Measurements from ENCODE around the gene MOB3C.
A peak's percentile ranks its signal among the peaks of the same experiment; 100 is the strongest.
"Not testable (repeated sequence)": the region's sequence is repeated elsewhere in the genome, so short reads cannot be mapped to it uniquely, and the experiment has no call there.

MOB3C gene

DNA sequence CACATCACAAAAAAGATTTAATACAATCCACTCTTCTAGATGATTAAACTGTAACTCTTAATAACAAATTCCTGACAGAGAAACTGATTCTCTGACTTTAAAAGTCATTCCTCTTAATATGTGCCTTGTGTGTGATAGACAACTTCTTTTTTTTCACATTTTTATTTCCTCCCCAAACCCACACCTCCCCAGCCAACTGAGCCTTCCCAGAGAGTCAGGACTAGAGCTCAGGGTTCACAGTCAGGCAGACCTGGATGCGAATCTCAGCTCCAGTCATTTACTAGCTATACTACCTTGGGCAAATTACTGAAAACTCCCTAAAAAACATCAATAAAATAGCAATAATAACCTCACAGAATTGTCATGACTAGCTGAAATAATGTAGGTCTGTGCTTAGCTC is 37.4 kb upstream of the MOB3C start:
- no peak for DNase-seq (ENCODE audit: low read depth)
- no peak overlapping the region for H3K4me3 ChIP-seq (ENCODE audit: low read depth, low read length)
- TF ChIP-seq, protein P1, sequence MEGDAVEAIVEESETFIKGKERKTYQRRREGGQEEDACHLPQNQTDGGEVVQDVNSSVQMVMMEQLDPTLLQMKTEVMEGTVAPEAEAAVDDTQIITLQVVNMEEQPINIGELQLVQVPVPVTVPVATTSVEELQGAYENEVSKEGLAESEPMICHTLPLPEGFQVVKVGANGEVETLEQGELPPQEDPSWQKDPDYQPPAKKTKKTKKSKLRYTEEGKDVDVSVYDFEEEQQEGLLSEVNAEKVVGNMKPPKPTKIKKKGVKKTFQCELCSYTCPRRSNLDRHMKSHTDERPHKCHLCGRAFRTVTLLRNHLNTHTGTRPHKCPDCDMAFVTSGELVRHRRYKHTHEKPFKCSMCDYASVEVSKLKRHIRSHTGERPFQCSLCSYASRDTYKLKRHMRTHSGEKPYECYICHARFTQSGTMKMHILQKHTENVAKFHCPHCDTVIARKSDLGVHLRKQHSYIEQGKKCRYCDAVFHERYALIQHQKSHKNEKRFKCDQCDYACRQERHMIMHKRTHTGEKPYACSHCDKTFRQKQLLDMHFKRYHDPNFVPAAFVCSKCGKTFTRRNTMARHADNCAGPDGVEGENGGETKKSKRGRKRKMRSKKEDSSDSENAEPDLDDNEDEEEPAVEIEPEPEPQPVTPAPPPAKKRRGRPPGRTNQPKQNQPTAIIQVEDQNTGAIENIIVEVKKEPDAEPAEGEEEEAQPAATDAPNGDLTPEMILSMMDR (IDR thresholded peaks at IDR 0.05; ENCODE audit: control insufficient read depth, extremely low read depth, insufficient read depth): no peak

DNA sequence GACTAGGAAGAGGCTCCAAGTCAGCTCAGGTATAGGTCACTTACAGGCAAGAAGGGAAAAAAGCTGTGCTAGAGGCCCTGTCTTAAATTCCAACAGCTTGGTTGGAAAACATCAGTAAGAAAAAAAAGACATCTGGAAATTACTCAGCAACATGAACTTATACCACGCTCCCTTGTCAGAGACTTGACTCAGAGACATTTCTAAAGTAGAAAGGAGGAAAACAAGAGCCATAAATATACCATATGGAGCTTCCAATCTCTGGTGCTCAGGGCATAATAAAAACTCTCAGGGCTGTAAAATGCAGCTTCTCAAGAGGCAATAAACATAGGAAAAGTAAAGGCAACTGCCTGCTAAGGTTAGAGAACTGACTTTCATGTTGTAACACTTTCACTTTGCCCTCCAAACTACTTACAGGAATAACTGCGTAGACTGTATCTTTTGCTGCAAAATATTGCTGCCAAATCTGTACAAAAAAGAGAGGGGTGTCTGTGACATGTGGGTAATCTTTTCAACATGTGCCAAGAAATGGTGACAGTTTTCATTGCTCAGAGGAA is 36.9 kb upstream of the MOB3C start:
- TF ChIP-seq, protein P1 (IDR thresholded peaks at IDR 0.05; ENCODE audit: control insufficient read depth, extremely low read depth, insufficient read depth): no peak
- no peak overlapping the region for H3K4me3 ChIP-seq (ENCODE audit: low read depth, low read length)
- DNase-seq (ENCODE audit: low read depth): no peak

DNA sequence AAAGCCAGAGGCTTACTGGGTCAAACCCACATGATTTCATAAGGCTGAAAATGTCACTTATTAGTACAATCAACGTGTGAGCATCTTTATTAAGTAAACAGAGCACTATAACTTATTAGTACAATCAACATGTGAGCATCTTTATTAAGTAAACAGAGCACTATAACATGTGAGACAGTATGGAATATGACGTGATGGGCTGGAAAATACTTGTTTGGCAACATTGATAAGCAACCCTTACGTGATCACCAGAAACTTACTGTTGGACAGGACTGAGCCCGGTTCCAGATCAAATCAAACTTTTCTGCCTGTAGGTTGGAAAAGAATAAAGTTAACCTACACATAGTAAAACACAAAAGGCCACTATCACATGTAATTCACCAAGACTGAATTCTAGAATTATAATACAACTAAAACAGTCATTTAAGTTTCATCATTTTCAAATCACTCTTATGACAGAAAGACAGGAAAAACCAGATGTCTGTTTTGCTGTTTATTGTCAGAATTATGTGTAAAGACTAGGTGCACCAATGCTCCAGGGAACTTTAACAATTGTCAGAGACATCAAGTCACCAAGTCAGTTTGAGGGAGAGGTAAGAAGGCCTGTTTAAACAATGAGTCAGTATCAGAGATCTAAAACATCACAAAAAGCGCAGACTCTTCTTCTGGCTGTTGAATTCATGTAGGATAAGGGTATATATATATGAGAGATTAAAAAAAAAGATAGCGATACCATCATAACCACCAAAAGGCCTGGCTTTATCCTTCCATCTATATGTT is 35.9 kb upstream of the MOB3C start:
- H3K4me3 ChIP-seq (ENCODE audit: low read depth, low read length): no peak overlapping the region
- TF ChIP-seq, protein P1 (IDR thresholded peaks at IDR 0.05; ENCODE audit: control insufficient read depth, extremely low read depth, insufficient read depth): no peak
- peak; percentile 58 for DNase-seq (ENCODE audit: low read depth)

DNA sequence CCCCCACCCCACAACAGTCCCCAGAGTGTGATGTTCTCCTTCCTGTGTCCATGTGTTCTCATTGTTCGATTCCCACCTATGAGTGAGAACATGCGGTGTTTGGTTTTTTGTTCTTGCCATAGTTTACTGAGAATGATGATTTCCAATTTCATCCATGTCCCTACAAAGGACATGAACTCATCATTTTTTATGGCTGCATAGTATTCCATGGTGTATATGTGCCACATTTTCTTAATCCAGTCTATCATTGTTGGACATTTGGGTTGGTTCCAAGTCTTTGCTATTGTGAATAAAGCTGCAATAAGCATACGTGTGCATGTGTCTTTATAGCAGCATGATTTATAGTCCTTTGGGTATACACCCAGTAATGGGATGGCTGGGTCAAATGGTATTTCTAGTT is 34.5 kb upstream of the MOB3C start:
- DNase-seq (ENCODE audit: low read depth); H3K4me3 ChIP-seq (ENCODE audit: low read depth, low read length): not testable (repeated sequence)

DNA sequence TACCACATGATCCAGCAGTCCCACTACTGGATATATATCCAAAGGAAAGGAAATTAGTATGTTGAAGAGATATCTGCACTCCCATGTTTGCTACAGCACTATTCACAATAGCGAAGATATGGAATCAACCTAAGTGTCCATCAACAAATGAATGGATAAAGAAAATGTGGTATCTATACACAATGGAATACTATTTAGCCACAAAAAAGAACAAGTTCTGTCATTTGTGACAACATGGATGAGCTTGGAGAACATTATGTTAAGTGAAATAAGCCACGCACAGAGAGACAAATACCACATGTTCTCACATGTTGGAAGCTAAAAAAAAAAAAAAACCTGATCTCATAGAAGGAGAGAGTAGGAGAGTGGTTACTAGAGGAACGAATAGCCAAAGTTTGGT is 33.9 kb upstream of the MOB3C start:
- TF ChIP-seq, protein P1 (IDR thresholded peaks at IDR 0.05; ENCODE audit: control insufficient read depth, extremely low read depth, insufficient read depth): no peak
- no peak for DNase-seq (ENCODE audit: low read depth)
- H3K4me3 ChIP-seq (ENCODE audit: low read depth, low read length): no peak overlapping the region

DNA sequence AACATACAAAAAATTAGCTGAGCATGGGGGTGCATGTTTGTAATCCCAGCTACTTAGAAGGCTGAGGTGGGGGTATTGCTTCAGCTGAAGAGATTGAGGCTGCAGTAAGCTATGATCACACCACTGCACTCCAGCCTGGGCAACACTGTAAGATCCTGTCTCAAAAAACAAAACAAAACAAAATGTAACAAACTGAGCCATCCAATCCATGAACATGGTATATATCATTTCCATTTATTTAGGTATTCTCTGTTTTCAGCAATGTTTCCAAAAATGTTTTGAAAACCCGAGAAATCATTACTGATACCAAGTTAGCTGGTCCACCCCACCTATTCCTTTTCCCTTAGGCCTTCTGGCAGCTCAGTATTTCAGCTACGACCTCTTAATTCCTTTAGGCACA is 33.2 kb upstream of the MOB3C start:
- H3K4me3 ChIP-seq (ENCODE audit: low read depth, low read length): no peak overlapping the region
- TF ChIP-seq, protein P1 (IDR thresholded peaks at IDR 0.05; ENCODE audit: control insufficient read depth, extremely low read depth, insufficient read depth): no peak
- no peak for DNase-seq (ENCODE audit: low read depth)

DNA sequence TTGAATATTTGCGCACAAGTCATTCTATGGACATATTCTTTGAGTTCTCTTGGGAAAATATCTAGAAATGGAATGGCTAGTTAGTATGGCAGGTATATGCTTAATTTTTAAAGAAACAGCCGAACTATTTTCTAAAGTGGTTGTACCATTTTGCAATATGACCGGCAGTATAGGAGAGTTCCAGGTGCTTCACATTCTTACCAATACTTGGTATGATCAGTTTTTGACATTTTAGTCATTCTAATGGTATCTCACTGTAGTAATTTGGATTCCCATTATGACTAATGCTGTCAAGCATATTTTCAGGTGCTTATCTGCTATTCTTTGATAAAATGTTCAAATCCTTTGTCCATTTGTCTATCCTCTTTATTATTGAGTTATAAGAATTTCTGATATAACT is 31.0 kb upstream of the MOB3C start:
- TF ChIP-seq, protein P1 (IDR thresholded peaks at IDR 0.05; ENCODE audit: control insufficient read depth, extremely low read depth, insufficient read depth): no peak
- no peak overlapping the region for H3K4me3 ChIP-seq (ENCODE audit: low read depth, low read length)
- no peak for DNase-seq (ENCODE audit: low read depth)

Data from LNCaP clone FGC (cell line).